HG03342 (cell line): Measurements from ENCODE around the gene KHDRBS2.

Experiments used
- ATAC-seq: cut with Tn5 transposase; IDR thresholded peaks from one replicate; pipeline ENCODE4 v1.9.1; 2021; ENCODE audit warnings: mild to moderate bottlenecking, moderate library complexity; ENCODE audit not compliant: unreplicated experiment

The KHDRBS2 gene

DNA sequence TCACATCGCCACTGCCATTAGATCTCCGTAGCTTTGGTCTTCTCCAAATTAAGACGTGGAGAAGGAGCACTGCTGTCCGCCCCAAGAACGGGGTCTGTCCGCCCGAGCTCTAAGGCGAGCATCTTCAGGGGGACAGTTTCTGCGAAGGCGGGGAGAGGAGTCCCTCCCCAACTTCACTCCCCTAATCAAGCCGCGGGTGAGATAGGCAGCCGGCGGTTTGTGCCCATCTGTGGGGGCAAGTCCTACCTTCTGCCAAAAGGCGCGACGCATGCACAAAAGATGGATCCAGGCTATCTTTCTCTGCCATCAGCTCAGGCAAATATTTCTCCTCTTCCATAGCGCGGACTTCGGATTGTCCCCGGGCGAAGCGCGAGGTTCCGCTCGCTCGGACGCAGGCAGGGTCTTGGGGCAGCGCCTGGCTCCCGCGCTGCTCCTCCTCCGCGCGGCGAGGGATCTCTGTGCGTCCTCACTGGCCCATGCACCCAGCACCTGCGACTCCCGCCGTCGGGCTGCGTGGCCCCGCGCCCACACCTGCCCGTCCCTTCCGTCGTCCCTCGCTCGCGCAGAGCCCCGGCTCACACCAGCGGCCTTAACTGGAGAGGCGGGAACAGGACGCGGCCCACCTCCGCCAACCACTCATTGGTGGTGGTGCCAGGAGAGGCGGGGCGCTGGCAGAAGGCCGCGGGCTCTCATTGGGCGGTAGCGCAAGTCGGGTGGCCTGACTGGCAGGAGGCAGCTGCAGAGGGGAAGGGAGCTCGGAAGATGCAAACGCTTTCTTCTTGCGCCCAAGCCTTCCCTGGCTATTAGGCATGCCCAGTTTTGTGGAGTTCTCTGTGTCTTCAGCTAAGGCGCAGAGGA is at the start of gene KHDRBS2:
Gene KHDRBS2 (minus strand): TSS at position 614 of the 858 bp plus-strand sequence.
- ATAC-seq = peak; percentile 100

DNA sequence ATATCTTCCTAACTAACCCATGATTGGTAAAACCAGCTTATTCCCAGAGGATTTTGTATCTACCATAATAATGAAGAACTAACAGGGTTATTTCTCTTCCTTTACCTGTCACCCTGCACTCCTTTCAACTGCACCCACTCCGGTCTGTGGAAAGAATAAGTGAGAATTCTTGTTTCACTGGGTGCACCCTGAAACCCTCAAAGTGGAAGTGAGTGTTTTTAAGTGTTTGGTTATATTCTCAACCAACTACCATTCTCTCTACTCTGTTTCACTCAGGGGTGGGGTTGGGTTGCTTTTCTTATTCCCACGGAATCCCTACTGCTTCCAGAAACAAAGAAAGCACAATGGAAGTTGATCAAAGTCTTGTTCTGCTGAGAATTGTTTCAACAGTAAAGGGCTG is 42.6 kb upstream of the KHDRBS2 start:
- ATAC-seq = no peak

DNA sequence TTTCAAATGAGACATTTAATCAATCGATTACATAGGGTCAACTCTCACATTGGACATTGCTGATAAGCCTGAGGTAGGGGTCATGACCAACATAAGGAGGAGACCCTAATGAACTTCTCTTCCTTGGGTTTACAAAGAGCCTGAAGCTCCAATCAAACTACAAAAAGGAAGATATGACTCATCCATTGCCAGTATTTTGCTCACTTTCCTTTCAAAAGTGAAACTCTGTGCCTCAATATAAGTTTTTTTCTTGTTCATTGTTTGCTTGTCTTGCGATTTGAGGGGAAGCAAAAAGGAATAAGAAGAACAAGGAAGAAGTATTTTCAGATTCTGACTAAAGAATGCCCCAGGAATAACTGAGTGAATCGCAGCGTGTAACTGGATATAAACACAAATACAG is 38.8 kb upstream of the KHDRBS2 start:
- no peak for ATAC-seq

DNA sequence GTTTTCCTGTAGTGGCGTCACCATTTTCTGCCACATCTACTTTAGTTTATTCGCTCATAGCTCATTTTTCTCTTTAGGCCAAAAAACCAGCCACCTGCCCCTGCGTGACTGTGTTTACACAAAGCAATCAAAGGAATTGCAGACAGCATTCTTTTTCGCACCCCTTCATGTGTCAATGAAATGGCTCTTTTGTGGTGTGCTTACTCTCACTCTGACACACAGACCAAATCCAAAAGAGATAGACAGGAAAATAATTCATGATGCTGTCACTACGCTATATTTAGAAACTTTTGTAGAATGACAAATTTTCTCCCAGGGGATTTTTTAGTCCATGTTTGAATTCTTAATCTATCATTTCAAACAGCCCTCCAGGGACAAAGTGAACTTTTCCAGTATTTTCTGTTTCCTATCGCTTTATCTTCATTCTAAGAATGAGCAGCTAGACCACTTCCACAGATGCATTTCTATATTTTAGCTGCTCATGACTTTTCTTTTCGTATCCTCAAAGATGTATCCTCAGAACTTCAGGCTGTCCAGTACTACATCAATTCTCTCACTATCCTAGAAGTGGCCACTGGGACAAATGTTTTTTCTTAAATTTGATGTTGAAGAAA is 37.9 kb upstream of the KHDRBS2 start:
- ATAC-seq = no peak

DNA sequence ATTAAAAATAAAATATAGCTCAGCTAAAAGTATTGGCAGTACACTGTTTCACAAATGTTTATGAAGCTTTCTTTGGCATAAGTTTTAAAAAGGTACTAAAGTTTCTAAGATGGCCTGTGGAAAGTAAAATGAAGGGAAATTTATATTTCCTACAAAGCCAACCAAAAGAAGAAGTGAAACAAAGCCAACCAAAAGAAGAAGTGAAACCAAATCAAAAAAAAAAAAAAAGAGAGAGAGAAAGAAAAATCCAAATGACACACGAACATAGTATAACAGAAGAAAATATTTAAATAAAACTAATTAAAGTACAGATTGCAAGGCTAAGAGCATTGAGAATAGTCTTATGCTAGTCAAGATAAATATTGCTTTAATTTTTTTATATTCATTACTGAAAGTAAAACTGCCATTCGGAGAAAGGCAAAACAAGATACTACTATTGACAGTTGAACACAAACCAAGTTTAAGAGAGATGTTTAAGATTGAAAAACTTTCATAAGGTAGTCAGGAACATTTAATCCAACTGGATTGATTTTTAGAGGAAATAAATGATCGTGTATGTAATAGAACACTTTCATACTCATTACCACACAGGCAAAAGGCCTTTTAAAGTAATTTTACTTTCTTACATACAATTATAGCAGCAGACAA is 12.8 kb upstream of the KHDRBS2 start:
- ATAC-seq = peak; percentile 95

DNA sequence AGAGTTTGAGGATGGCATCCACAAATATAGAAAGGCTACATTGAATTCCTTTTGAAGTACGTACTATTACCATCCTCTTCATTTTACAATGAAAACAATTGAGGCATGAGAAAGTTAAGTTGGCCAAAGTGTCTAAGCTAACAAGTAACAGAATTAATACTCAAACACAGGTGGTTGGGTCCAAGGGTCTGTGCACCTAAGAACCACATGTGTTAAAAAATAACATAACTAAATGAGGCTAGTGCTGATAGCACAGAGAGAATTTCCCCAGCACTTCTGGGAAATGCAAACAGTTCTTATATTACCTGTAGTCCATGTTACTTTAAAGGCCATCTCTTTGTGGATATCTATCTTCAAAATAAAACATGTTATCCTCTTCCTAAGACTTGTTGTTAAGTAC is 10.5 kb upstream of the KHDRBS2 start:
- no peak for ATAC-seq

DNA sequence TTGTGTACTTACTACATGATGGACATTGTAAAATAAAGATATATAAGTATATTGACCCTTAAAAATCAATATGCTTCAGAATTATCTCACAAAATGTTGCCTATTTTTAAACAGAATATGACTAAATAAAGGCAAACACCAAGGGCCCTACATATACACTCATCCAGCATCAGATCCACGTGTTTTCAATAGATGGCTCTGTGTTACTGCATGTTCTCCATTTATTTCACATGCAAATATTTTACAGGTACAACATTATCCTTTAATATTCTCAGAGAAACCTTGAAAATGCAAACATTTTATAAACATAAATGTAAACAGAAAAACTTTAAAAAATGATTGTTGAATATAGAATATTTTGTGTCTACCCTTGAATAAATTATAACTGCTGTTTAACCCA is 2.9 kb upstream of the KHDRBS2 start:
- no peak for ATAC-seq

DNA sequence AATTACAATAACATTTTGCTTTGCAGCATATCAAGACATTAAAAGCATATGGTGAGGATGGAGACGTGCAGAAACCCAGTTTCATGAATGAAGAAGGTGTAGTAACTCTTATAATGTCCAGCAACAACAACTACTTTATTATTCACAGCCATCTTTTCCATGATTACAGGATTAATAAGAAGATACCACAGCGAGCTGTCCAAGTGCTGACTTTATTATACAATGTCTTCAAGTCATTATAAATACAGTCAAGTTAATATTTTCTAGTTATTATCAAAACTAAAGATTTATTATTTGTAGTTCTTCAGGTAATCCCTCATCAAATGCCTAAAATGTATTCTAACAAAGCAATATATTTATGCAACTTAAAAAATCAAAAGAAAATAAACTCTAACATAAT is 2.5 kb upstream of the KHDRBS2 start:
- no peak for ATAC-seq

DNA sequence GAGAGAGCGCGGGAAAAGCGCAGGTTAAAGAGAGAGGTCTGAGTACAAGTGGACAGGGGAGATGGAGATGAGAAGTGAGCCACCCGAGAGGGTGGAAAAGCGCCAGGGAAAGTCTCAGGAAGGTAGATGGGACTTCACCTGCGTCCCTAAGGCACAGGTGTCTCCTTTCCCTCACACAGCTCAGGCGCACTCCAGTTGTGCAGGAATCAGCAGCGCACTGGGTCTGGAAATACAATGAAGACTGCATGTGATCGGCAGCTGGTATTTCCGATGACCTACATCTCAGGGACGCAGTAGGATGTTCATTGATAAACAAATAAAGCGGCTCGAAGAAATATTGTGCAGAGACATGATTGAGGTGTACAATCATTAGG is 432 bp upstream of the KHDRBS2 start:
- ATAC-seq = peak; percentile 4

DNA sequence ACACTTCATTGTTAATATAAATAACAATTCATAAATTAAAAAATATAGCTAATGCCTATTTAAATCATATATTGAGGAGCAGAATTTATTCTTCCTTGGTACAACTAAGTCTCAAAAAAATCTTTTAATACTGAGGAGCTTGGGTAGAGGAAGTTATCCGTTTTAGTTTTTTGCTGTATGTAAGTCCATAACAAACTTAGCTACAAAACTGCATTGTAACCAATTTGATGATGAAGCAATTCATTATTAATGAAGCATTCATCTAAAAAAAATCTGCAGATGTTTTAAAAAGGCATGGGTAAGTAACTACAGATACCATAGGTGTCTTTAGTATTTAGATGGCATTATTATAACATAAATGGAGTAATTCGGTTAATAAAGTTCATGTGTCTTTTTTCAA is 1.3 kb downstream of the KHDRBS2 start:
- ATAC-seq = no peak

DNA sequence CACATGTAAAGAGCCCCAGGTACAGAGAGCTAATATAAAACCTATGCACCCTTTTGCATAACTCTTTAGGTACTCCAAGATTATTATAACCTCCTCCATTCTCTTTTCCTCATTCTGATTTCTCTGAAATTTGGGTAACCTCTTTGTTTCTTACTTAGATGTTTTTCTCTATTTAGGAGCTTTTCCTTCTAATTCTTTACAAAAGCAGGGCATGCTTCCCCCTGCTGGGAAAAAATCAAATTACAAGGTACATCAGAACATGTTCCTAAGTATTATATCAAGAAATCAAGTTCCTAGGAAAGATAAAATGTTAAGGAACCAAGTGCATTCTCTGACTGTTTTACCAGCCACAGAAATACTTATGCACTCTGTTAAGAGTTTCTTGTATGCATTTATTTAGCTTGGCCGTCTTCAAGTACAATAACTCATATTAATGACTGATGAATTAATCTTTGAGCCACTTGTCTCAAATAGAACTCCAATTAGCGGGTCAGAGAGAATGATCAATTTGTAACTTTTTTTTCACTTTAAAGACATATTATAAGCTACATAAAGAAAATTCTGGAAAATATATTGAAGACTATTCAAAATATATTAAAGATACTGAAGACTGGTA is 2.1 kb downstream of the KHDRBS2 start:
- ATAC-seq = no peak

DNA sequence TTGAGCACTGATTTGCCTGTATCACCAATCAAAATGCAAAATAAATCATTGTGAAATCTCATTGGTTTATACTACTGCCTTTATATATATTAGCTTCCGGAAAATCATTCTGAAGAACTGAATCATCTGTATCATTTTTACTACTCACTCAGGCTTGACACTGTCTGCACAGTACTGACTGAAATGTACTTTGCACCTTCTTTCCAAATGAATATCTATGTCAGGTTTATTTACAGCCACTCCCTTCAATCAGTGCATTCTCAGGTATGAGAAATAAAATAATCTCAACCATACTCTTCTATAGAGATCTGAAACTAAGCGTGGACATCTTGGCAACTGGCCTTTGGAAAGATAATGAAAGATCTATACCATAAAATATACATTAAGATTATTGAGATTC is 2.7 kb downstream of the KHDRBS2 start:
- no peak for ATAC-seq

DNA sequence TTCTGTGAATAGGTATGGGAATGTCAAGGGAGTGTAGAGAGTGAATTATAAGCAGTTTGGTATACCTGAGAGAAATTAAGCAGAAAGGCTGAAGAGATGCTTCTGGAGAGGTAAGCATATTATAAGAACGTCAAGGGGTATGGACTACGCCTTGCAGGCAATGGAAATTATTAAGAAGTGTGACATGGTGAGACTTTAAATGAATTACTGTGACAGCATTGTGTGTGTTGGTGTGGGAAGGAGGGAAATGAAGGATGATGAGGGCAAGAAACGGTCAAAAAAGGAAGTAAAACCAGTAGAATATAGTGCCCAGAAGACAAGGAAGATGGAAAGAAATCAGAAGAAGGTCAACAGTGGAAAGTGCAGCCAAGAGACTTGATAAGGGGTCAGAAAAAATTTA is 5.9 kb downstream of the KHDRBS2 start:
- ATAC-seq = no peak

DNA sequence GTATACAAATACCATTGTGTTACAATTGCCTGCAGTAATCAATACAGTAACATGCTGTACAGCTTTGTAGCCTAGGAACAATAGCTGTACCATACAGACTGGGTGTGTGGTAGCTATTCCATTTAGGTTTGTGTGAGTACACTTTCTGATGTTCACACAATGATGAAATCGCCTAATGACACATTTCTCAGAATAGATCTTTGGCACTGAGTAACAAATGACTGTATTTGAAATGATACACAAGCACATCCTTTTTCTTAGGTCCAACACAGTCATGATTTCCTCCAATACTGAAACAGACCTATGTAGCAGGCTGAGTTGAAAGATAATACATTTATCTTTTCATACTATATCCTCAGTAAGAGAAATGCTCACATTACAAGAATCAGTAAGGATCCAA is 13.9 kb downstream of the KHDRBS2 start:
- ATAC-seq = no peak

DNA sequence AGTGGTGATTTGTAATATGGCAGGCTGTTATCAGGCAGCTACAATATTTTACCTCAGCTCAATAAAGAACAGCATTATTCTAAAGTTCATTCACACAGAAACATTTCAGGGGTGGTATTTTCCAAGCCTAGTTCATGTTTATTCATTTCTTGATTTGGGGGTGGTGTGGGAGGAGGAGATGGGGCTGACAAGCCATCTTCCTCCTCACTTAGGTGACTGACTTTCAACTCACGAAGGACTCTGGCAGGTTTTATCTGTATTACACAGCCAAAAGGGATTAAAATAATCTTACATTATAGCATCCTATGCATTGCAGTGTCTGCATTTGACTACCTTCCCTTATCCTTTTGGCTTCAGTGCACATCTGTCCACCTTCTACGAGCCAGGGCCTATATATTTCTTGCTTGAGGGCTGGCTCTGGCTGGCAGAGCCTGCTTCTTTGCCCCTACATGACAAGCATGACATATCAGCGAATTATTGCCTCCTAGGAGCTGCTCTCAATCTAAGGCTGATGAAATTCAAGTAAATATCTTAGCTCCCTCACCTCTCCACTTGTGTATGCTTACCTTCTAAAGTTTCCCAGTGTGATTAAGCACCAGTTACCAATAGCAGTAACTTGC is 20.0 kb downstream of the KHDRBS2 start:
- no peak for ATAC-seq

DNA sequence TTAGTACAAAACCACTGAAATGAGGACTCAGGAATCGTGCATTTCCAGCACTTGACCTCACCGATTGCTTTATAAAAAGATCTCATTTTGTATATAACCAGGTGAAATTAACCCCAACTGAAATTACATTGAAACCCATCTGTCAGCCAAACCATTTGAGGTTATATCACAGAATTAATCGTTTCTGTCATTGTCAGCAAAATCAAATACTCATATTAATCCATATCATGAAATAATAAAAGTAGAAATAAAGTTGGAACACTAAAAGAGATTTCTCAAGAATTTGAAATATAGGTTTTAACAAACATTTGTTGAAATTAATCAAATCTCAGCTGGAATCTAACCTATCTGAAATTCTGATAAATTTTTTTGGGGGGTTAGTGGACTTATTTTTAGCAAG is 23.7 kb downstream of the KHDRBS2 start:
- no peak for ATAC-seq

DNA sequence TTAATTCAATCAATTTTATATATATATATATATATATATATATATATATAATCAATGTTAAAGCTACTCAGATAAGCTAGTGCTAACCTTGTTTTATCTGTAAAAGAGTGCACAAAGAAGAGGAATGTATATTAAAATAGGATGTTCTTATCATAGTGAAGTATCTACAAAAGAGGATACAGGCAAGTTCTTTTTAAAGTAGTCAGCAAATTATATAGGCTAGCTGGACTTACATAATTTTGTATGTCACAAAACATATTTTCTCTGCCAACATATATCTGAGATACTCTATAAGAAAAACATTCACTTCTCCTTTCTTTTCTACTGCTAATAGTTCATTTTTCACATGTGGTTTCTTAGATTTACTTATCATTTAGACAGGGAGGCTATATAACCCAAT is 39.9 kb downstream of the KHDRBS2 start:
- ATAC-seq = no peak

DNA sequence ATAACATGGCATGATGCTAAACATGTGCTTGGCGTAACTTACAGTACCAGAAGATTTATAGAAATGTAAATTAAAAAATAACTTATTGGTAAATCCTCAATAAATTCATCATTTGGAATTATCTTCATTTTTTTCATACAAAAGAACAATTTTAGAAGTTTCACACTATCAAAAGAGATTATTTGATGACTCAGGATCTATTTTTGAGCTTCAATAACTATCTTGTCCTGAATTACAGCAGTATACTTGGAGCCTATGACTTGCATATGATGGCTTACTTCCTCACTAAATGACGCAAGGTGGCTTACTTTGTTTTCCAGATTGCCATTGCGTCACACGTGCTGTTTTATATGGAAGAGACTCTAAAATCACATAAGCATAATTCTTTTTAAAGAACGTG is 49.2 kb downstream of the KHDRBS2 start:
- ATAC-seq = no peak

DNA sequence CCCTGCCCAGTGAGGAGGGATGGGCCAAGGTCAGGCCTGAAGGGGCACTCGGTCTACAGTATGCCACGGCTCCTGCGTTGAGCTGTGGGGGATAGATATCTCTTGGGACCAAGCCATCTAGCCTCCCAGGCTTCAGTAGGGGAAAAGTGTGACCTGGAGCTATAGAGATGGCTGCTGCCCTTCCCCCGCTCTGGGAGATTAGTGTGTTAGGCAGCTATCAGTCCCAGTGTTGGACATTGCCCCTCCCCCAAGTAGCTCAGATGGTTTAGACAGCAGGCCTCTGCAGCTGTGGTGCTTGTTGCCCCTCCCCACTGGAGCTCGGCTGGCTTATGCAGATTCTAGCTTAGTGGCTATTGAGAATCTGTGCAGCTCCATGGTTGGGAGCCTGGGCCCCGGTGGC is 56.8 kb downstream of the KHDRBS2 start:
- no peak for ATAC-seq

DNA sequence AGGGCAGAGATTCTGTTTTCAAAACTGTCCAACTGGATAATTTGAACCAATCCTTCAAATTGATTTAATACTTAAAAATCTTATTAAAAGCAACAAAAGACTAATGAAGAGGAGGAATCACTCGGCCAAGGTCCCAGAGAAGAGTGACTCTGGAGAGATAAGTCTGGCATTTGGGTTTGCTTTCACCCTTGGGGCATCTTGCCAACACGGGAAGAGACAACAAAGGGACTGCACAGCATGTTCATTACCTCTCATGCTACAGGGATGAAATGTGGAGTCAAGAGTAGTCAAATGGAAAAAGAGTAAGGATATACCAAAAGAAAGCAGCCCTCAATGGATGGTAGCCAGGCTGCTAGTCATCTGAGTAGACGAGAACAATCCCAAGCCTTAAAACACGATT is 68.2 kb downstream of the KHDRBS2 start:
- ATAC-seq = no peak

DNA sequence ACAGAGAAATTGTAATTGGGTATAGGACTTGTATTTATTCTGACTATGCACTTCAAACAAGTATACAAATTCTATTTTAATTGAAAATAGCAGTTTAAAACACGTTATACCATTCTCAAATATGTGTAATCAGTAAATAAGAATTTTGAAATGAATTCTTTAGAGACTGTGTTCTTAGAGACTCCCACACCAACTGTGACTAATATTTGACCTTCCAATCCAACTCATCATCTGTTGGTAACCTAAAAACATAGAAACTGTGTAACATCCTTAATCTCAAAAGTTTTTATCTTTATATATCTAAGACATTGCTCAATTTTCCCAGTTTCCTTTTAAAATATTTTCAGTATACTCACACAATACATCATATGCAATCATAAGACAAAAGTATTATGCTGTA is 83.9 kb downstream of the KHDRBS2 start:
- ATAC-seq = no peak
